Measurements from ENCODE around the gene DIRAS1.

DIRAS1 gene

DNA sequence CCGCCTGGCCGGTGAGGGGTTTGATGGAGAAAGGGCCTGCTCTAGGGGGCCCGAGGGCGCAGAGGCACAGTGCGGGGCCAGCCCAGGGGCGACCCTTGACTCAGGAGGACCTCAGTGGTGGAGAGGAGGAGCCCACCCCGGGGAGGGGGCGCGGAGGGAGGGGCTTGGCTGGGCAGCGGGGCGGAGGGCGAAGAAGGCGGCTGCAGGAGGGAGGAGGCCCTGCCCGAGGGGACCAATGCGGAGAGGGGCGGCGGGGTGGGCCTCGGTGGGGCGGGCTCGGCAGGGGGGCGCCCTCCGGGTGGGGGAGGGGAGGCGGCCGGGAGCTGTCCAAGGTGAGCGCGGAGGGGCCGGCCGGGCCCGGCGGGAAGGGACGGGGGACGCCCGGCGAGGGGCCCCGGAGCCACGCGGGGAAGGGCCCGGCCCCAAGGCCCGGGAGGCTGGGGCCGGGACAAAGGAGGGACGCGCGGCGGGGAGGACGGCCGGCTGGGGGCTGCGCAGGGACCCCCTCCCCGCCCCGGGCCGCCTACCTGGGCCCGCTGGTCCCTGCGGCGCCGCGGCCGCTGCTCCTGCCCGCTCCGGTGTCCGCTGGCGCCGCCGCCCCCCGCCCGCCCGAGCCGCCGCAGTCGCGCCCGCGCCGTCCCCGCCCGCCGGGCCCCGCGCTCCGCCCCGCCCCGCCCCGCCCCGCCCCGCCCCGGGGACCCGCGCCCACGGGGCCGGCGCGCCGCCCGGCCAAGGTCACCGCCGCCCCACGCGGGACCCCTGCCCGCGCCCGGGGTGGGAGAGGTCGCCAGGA lies at the start of gene DIRAS1:
TSS of gene DIRAS1 (minus strand) at position 596 of the 793 bp plus-strand sequence. CDS start 3,566 bp downstream, outside the sequence.
- DNase-seq = no peak

- no peak for DNase-seq
Measured at GRCh38 chr19:2770055-2771013, 49.2 kb upstream of the DIRAS1 start.

DNA sequence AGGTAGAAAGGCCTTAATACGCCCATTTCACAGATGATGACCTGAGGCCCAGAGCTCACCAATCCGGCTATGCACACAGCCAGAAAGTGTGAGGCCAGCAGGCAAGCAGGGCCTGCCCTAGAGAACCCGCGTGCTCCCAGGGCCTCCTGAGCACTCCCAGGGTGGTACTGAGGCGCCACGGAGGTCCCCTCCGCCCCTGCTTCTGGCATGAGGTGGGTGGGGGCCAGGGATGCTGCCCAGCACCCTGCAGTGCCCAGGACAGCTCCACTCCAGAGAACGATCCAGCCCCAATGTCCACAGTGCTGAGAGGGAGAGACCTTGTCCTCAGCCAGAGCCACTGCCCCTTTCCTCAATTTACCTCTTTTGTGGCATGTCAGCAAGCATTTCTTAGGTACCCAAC lies 48.0 kb upstream of the DIRAS1 start:
- no peak for DNase-seq

DNA sequence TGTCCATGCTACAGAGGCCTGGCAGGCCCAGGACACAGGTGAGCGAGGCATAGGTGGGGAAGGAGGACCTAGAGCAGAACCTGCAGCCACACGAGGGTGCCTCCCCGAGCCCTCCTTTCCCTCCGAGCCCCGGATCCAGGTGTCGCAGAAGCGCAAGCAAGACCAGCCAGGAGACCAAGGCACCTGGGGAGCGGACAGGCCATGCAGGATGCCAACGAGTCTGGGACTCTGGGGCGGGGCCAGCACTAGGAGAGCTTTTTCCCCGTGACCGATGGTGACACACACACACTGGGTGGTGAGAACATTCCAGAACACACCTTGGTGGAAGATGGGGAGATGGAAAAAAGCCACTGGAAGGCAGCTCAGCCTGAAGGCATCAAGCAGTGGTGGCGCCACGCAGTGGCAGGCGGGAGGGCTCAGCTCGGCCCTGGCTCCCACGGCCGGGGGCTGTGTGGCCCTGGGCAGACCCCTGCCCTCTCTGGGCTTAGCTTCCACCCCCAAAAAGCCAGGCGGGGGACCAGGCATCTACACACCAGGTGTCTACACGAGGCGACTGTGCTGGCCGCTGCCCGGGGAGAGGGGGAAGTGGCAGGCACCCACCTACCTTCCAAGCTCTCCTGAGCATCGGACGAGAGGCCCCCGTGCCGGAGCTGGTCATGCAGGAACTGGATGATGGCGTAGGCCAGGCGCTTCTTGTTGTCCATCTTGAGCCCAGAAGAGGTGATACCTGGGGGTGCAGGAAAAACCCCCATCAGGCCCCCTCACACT lies 47.4 kb upstream of the DIRAS1 start:
- DNase-seq = no peak

- DNase-seq = no peak
Measured at GRCh38 chr19:2767688-2768087, 46.5 kb upstream of the DIRAS1 start.

DNA sequence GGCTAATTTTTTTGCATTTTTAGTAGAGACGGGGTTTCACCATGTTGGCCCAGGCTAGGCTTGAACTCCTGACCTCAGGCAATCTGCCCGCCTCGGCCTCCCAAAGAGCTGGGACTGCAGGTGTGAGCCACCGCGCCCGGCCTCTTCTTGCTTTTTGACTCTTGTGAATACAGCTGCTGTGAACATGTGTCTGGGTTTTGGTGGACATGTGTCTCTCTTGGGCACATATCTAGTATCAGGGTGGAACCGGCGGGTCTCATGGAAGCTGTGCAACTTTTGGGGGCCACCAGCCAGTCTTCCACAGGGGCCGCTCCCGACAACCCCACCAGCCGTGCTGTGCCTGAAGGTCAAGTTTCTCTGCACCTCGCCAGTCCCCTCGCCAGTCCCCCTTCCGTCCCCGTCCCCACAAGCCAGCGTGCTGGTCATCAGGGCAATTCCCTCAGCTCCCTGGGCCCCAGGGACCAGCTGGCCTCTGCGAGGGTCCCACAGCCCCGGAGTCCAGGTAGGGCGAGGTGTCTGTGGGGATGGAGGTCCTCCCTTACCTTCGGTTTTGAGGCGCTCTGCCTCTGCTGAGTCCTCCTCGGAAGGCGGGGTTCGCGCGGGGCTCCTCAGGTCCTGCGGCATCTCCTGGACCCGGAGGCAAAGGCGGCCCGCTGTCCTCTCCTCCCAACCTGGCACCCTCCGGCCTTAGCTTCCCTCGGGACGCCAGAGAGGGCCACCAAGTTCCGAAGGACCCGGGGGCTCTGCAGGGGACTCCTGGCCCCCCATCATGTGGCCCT lies 45.6 kb upstream of the DIRAS1 start:
- no peak for DNase-seq

- DNase-seq = no peak
Measured at GRCh38 chr19:2765376-2765775, 44.2 kb upstream of the DIRAS1 start.

GRCh38 chr19:2764945-2765344 lies 43.8 kb upstream of the DIRAS1 start:
- DNase-seq = no peak

DNA sequence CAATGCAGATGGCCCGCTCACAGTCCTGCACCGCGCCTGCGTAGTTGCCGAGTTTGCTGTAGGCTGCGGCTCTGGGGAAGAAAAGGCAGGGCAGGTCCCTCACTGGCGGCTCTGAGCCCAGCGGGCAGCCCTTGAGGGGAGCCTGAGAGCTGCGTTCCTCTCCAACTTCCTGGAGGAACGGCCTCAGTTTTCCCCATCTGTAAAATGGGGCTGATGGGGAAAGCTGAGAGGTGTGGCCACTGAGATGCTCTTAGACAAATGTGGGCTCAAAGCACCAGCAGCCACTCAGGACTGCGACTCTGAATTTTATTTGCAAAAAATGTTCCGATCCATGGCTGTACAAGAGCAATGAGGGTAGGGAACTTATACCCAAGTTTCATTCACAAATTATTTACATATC lies 42.5 kb upstream of the DIRAS1 start:
- DNase-seq = no peak

DNA sequence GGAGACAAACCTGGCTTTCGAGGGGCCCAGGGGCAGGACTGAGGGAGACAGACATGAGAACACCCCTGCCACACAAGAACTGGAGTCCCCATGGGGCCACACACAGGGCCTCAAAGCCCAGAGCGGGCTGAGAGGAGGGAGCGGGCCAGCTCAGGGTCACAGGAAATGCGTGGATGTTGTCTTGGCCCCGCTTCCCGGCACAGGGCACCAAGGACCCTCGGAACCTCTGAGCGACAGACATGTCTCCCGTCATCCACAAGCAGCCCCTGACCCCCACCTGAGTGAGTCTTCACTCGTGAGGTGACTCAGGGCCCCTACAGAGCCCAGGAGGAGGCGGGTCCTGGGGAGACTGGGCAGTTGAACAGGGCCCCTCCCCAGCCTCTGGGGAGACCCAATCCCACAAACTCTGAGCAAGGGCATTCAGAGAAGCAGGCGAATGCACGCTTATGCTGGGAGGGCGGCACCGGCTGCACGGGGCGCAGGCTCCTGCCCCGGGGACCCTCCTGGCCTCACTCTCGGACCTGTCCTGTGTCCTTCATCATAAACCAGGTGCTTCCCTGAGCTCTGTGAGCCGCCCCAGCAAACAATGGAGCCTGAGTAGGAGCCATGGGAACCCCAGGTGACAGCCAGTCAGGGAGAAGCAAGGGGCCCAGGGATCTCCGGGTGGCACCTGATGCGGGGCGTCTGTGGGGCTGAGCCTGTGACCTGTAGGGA lies 41.8 kb upstream of the DIRAS1 start:
- DNase-seq = no peak

- no peak for DNase-seq
Measured at GRCh38 chr19:2761876-2762782, 41.0 kb upstream of the DIRAS1 start.

GRCh38 chr19:2761309-2761677 lies 40.1 kb upstream of the DIRAS1 start:
- no peak for DNase-seq

DNA sequence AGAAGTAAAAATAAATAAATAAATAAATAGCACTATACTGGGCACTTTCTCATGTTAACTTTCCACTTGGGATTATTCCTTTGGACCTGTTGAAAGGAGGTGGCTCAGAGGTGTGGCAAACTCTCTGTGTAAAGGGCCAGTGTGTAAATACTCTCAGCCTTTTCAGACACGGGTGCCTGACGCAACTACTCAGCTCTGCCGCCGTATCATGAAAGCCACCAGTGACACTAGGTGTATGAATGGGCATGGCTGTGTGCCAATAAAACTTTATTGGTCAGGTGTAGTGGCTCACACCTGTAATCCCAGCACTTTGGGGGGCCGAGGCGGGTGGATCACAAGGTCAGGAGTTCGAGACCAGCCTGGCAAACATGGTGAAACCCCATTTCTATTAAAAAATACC lies 38.8 kb upstream of the DIRAS1 start:
- DNase-seq = no peak

DNA sequence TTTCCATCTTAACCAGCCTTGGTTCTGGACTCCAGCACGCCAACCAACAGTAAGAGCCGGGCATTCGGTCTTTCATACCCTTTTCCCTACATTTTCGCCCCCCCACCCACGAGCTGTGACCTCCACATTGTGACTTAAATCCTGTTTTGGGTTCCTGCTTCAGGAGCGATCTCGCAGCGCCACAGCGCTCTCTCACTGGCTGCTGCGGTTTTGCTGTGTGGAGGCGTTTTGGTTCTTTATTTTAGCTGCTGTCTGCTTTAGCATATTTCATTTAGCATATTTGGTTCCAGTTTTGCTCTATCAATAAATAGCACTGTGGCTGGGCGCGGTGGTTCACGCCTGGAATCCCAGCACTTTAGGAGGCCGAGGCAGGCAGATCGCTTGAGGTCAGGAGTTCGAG lies 38.2 kb upstream of the DIRAS1 start:
- no peak for DNase-seq

DNA sequence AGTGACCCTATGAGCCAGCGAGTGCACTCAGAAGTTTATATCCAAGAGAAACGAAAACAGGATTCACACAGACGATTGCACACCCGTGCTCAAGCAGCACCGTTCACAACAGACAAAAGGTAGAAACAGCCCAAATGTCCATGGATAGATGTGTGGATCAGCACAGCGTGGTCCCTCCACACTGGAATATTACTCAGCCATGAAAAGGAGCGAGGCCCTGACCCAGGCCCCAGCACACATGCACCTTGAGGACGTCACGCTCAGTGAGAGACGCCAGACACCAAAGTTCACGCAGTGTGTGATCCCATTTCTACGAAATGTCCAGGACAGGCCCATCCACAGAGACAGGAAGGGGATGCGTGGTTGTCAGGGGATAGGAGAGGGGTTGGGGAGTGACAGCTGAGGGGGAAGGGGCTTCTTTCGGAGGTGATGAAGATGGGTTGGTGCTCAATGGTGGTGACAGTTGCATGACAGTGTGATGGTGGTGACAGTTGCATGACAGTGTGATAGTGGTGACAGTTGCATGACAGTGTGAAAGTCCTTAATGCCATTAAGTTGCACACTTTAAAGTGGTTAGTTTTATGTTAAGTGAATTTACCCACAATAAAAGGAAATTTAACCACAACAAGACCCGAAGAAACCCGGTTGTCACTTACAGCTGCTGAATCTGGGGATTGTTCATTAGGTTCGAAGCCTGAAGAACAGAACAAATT lies 37.6 kb upstream of the DIRAS1 start:
- DNase-seq = no peak

- no peak for DNase-seq
Measured at GRCh38 chr19:2756921-2757881, 36.0 kb upstream of the DIRAS1 start.

- no peak for DNase-seq
Measured at GRCh38 chr19:2756477-2756876, 35.3 kb upstream of the DIRAS1 start.

- DNase-seq = no peak
Measured at GRCh38 chr19:2755811-2756210, 34.6 kb upstream of the DIRAS1 start.

DNA sequence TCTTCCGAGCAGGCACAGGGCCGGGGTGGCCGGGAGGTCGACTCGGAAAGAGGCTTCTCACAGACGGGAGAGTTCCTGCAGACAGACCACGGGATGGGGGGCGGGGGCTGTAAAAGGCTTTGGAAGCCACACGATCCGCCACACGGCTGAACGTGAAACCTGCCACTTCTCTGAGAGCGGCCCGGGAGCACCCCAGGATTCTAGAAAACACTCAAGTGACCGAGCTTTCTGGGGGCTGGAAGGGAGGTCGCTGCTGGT lies 34.2 kb upstream of the DIRAS1 start:
- DNase-seq = no peak
